RWPE1 (cell line): ENCODE data around the gene RAB1B.

ENCODE experiments used
- CTCF ChIA-PET: fragments of 350-600 bp; sonication (Branson Sonifier 250); formaldehyde crosslinking; extraction: SDS; loops from one replicate; lab custom pipeline; 2021; lab: Yijun Ruan, JAX
- POLR2A ChIA-PET: fragments of 400-600 bp; formaldehyde crosslinking; extraction: SDS; loops from one replicate; lab custom pipeline; 2020; ENCODE audit warnings: antibody characterized with exemption; ENCODE audit not compliant: low non-redundant PET; lab: Yijun Ruan, JAX
- DNase-seq: peaks from one replicate; pipeline ENCODE4 v3.0.0; 2012; ENCODE audit warnings: low spot score
- H3K27ac ChIP-seq: fragments of 450-650 bp; 2 replicates; pipeline ENCODE4 v1.5.1; 2017
- CTCF ChIP-seq: fragments of 450-650 bp; conservative IDR thresholded peaks from 2 replicates; pipeline ENCODE4 v1.5.1; 2017; ENCODE audit warnings: low read depth, mild to moderate bottlenecking

The RAB1B gene

GRCh38 chr11:66235141-66235540, 33.3 kb upstream of the RAB1B start:
- H3K27ac ChIP-seq: no peak overlapping the region
- TF ChIP-seq CTCF: no peak
- ChIA-PET POLR2A (no interaction called here), CTCF (interaction anchor here (0.7 kb wide), 1 partner anchor 18 kb away, joined by 5 read pairs; no protein-coding TSS in a partner anchor)
- DNase-seq: no peak

DNA sequence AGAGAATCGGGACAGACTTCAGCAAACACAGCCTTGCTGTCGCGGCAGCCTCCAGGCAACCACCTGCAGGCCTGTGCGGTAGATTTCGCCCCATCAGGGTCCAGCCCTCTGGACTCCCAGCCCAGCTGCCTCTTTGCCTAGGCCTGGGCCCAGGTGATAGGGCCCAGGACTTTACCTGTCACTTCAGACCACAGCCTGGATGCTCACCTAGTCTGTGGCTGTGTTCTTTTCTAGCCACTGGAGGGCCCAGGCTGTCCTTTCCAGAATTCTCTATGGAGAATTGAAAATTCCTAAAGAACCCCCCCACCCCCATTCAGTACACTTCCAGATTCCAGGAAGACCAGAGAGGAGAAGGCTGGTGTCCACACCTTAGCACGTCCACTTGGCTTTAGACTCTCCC, 30.6 kb upstream of the RAB1B start:
- CTCF ChIA-PET: interaction anchor here (0.6 kb wide), 1 partner anchor 12 kb away, joined by 3 read pairs; no protein-coding TSS in a partner anchor
- POLR2A ChIA-PET: no interaction called here
- H3K27ac ChIP-seq: peak overlapping the region; percentile 6; the same call in 1 of the 2 replicates
- TF ChIP-seq CTCF: no peak
- no peak for DNase-seq

GRCh38 chr11:66238786-66239413, 29.5 kb upstream of the RAB1B start:
- no peak for TF ChIP-seq CTCF
- no peak for DNase-seq
- ChIA-PET POLR2A (no interaction called here), CTCF (no interaction called here)
- 0 out of 2 replicates have a peak overlapping the region, but pooled peaks have one; percentile 0 for H3K27ac ChIP-seq

- ChIA-PET POLR2A (no interaction called here), CTCF (no interaction called here)
- no peak for DNase-seq
- 0 out of 2 replicates have a peak overlapping the region, but pooled peaks have one; percentile 13 for H3K27ac ChIP-seq
- TF ChIP-seq CTCF: no peak
Observed at GRCh38 chr11:66239511-66239910, 28.9 kb upstream of the RAB1B start.

DNA sequence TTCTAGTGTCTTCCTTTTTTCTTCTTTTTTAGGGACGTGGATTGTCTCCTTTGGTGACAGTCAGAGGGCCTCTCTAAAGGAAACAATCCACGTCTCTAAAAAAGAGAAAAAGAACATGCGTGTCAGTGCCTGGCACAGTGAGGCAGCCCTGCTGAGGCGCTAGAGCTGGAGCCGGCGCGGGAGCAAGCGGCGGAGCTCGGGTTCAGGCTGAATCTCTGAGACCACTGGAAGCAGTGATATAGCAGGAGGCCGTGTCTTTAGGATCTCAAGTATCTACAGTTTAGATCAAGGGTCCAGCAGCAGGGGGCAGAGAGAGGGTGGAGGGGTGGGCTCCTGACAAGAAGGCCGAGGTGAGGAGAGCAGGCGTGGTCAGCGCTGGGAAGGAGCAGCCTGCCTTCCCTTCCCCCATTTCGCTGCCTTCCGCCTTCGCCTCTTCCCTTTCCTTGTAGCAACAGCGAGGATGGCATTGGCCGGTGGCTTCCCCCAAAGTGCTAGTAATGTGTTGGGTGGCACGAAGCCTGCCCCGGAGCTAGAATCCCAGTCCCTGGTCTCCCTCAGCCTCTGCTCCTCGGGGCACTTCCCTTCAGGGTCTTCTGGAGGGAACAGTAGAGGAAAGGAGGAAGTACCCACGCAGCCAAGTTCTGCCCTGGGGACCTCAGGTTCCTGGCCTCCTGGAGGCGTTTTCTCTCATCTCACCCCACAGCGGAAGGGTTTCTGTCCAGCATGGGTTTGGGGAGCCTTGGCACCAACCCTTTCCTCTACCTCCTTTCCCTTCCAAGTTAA, 28.2 kb upstream of the RAB1B start:
- no peak for TF ChIP-seq CTCF
- ChIA-PET CTCF (no interaction called here), POLR2A (no interaction called here)
- H3K27ac ChIP-seq: 0 out of 2 replicates have a peak overlapping the region, but pooled peaks have one; percentile 13
- DNase-seq: no peak

- no peak for DNase-seq
- H3K27ac ChIP-seq: 0 out of 2 replicates have a peak overlapping the region, but pooled peaks have one; percentile 13
- no peak for TF ChIP-seq CTCF
- ChIA-PET POLR2A (no interaction called here), CTCF (no interaction called here)
Observed at GRCh38 chr11:66240781-66241136, 27.7 kb upstream of the RAB1B start.
